B cell (primary cell): Measurements from ENCODE around the gene TSPAN17.

Experiments
- EZH2 ChIP-seq: IDR thresholded peaks from 2 replicates; pipeline ENCODE4 v1.6.1; 2012; ENCODE audit warnings: borderline replicate concordance, low read depth, mild to moderate bottlenecking, moderate library complexity, low read length; ENCODE audit not compliant: insufficient read depth, poor library complexity, severe bottlenecking
- TF ChIP-seq, protein P1 (sequence below): fragments of 200-600 bp; IDR thresholded peaks from one replicate; pipeline ENCODE4 v1.8.0; 2022; ENCODE audit warnings: antibody characterized with exemption, mild to moderate bottlenecking

DNA sequence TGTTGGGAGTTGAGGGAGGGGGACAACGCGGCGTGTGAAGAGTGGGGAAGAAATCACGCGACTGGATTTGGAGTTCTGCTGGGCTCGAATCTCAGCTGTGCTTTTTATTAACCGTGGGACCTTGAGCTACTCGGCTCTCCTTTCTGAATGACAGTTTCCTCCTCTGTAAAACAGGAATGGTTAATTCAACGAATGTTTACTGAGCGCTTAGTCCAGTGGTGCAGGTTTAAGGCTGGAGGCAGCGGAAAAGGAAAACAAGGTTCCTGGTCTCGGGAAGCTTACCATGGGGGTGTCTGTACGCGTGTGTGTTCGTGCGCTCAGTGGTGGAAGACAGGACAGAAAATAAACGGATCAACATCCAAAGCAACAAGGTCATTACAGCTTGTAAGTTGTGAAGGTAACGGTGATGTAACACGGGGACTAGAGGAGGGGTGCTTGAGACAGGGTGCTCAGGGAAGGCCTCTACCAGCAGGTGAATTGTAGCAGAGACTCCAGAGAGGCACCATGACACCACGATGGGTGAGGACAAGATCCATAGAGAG is 16.5 kb upstream of the TSPAN17 start:
- TF ChIP-seq, protein P1, sequence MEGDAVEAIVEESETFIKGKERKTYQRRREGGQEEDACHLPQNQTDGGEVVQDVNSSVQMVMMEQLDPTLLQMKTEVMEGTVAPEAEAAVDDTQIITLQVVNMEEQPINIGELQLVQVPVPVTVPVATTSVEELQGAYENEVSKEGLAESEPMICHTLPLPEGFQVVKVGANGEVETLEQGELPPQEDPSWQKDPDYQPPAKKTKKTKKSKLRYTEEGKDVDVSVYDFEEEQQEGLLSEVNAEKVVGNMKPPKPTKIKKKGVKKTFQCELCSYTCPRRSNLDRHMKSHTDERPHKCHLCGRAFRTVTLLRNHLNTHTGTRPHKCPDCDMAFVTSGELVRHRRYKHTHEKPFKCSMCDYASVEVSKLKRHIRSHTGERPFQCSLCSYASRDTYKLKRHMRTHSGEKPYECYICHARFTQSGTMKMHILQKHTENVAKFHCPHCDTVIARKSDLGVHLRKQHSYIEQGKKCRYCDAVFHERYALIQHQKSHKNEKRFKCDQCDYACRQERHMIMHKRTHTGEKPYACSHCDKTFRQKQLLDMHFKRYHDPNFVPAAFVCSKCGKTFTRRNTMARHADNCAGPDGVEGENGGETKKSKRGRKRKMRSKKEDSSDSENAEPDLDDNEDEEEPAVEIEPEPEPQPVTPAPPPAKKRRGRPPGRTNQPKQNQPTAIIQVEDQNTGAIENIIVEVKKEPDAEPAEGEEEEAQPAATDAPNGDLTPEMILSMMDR, result no peak
- TF ChIP-seq EZH2, result no peak
